HG02798 (cell line): ENCODE measurements around the gene C20orf141.
"Not testable (repeated sequence)": the region's sequence is repeated elsewhere in the genome, so short reads cannot be mapped to it uniquely, and the experiment has no call there.

Experiments used
- ATAC-seq: cut with Tn5 transposase; IDR thresholded peaks from one replicate; pipeline ENCODE4 v1.9.1; 2021; ENCODE audit warnings: mild to moderate bottlenecking; ENCODE audit not compliant: unreplicated experiment, poor library complexity

C20orf141 gene, protein sequence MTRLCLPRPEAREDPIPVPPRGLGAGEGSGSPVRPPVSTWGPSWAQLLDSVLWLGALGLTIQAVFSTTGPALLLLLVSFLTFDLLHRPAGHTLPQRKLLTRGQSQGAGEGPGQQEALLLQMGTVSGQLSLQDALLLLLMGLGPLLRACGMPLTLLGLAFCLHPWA

DNA sequence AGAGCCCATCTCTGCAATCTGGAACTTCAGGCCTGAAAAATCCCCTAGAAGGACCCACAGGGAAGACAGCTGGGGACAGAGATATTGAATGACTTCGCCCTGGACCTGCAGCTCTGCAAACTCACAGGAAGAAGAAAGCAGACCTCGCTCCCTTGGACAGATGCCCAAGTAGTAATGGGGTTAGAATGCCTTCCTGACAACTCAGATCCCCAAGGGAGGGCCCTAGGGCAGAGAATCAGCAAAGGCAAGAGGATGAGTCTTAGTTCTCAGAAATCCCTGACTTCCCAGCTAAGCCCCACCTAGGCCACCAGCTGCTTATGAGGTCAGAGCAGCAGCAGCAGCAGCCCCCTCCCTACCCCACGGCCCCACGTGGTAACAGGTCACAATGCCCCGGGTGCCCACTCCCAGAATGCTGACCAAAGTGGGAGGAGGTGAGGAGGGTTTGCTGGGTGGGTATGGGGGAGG lies at the start of gene C20orf141:
C20orf141 (plus strand) TSS at position 401 of the 465 bp plus-strand sequence. CDS start 198 bp downstream, outside the sequence.
- no peak for ATAC-seq

DNA sequence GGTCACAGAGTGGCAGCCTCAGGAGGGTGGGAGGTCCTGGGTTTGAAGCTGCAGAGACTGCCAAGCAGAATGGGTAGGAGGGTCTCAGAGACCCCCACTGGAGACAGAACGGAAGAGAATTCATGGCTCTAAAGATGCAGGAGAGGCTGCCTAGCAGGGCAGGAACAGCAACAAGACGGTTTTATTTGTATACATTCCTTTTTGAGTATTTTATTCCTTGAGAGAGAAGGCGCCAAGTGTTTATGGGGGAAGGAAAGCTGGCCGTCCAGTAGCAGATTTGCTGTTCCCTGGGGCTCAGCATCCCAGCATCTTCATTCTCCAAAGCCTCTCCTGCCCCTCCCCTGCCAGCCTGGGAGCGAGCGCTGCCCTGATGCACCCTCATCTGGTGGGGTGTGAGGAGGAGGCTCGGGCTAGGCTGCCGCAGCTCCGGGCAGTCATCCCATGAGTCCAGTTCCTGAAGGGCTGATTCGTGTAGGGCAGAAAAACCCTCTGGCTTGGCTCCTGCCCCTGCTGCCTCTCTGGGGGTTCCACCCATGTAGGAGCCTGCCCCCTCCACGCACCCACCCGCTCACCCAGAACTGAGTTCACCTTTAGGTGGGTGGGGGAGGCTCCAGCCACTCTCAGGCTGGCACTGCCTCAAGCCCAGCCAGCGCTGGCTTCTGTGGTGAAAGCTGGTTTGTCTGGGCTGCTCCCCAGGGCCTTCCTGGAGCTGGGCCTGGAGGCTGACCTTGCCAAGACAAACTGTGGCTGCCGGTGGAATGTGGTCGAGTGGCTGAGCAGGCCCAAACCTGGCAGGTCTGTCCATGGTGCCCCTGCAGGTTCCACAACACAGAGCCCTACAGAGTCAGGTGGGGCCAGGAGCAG lies 46.8 kb upstream of the C20orf141 start:
- ATAC-seq: no peak

DNA sequence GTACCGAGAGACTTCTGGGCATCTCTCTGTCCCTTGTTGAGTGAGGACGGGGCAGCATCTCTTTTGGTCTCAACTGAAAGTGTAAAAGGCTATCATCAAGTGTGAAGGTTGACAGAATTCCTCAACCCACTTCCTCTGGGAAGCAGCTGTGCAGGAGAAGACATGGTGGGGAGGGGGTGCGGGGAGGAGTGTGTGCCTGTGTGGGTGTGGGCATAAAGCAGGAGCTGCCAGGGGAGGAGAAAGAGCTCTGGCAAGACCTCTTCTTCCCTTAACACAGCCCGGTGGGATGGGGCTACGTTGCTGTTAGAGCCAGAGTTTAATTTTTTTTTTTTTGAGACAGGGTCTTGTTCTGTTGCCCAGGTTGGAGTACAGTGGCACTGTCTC lies 46.2 kb upstream of the C20orf141 start:
- no peak for ATAC-seq

DNA sequence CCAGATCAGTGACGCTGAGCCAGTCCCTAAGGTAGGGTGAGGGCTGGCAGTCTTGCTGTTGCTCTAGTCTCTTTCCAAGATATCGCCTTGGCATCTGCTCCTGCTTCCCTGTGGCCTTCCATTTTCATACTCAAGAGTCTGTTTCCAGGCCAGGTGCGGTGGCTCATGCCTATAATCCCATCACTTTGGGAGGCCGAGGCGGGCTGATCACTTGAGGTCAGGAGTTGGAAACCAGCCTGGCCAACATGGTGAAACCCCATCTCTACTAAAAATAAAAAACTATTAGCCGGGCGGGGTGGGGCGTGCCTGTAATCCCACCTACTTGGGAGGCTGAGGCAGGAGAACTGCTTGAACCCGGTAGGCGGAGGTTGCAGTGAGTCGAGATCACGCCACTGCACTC lies 44.7 kb upstream of the C20orf141 start:
- not testable (repeated sequence) for ATAC-seq

DNA sequence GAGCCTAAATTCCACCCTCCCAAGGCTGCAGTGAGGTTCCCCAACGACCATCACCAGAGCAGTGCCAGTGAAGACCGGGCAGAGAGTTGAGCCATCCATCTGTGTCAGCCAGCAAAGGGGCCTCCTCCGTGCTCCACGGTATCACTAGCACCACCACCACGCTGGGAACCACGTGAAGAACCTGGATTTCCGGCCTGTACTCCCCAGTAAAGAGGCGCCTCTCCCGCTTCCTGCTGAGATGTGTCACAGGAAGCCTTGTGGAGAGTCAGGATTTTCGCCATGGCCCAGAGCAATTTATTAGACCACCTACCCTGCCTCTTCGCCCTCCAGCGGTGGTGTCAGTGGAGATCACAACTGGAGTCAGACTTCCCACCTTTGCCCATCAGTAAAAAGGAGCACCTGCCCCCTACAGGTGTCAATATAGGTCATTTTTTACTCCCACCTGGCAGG lies 43.1 kb upstream of the C20orf141 start:
- no peak for ATAC-seq

DNA sequence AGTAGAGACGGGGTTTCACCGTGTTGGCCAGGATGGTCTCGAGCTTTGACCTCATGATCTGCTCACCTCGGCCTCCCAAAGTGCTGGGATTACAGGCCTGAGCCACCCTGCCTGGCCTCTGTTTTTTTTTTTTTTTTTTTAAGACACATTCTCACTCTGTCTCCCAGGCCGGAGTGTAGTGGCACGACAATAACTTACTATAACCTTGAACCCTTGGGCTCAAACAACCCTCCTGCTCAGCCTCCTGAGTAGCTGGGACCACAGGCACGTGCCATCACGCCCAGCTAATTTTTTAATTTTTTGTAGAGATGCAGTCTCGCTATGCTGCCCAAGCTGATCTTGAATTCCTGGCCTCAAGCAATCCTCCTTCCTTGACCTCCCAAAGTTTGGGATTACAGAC lies 41.0 kb upstream of the C20orf141 start:
- ATAC-seq: no peak

DNA sequence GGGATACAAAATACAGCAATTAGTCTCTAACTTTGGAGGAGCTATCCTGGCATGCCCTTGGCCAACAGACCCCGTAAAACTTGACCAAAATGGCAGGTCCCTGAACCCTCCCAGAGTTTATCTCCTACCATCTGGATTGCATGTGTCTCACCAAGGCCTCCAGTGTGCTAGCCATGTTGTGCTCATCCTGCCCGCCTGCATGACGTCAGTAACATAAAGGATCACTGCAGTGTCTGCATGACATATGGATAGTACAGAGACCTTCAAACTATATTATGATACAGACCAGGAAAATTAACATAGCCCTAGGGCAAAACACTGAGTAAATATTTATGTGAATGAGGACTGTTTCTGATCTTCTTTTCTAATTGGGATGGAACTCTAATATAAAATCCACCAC lies 39.6 kb upstream of the C20orf141 start:
- no peak for ATAC-seq

DNA sequence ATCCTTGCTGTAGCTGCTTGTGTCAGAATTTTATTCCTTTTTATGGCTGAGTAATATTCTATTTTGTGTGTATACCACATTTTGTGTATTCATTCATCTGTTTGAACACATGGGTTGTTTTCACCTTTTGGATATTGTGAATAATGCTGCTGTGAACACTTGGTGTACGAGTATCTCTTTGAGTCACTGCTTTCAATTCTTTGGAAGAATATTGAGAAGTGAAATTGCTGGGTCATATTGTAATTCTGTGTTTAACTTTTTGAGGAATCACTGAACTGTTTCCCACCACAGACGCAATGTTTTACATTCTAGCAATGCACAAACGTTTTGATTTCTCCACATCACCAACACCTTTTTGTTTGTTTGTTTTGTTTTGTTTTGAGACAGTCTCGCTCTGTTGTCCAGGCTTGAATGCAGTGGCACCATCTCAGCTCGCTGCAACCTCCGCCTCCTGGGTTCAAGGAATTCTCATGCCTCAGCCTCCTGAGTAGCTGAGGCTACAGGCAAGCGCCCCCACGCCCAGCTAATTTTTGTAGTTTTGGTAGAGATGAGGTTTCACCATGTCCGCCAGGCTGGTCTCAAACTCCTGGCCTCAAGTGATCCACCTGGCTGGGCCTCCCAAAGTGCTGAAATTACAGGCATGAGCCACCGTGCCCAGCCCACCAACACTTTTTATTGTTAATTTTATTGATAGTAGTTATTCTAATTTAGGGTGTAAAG lies 36.0 kb upstream of the C20orf141 start:
- no peak for ATAC-seq

DNA sequence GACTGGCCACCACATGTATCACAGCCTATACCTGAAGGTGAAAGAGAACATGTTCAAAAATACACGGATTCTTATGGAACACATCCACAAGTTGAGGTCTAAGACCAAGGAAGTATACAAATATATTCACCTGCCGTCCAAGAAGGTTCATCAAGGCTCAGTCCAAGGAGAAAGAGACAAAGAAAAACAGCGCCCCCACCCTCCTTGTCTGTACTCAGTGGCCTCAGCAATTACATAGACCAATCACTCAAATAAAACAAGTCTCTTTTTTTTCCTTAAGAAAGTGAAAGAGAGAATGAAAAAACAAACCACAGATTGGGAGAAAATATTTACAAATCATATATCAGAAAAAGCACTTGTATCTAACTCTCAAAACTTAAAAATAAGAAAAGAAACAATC lies 33.8 kb upstream of the C20orf141 start:
- ATAC-seq: no peak

DNA sequence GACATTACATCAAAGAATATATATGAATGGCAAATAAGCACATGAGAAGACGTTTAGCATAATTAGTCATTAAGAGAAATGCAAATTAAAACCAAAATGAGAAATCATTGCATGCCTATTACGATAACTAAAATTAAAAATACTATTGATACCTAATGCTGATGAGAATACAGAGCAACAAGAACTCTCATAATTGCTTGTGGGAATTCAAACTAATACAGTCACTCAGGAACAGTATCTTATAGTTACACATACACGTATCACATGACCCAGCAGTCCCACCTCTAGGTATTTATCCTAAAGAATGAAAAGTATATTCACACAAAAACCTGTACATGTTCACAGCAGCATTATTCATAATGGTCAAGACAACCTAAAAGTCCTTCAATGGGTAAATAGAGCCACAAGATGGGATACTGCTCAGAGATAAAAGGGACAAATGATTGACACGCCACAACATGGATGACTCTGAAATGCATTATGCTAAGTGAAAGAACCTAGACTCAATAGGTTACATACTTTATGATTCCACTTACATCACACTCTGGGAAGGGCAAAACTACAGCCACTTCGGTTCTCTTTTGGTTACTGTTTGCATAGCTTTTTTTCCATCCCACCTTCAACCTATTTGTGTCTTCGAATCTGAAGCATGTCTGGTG lies 30.8 kb upstream of the C20orf141 start:
- ATAC-seq: no peak

DNA sequence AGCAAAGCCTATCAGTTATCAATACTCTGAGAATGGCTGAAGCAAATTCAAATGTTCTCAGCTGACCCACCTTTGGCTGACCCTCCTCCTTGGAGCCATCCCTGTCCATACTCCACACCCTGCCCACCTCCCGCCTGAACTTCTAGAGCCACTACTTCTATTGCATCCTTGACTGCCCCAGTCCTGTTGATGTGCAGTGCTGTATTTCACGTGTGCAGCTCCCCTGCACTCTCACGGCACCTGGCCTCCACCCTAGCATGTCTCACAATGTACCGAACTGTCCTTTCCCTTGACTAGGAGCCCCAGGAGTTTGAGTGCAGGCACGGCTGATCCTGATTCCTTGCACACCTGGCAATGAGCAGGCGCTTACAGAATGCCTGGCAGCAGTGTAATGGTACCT lies 21.3 kb upstream of the C20orf141 start:
- no peak for ATAC-seq

DNA sequence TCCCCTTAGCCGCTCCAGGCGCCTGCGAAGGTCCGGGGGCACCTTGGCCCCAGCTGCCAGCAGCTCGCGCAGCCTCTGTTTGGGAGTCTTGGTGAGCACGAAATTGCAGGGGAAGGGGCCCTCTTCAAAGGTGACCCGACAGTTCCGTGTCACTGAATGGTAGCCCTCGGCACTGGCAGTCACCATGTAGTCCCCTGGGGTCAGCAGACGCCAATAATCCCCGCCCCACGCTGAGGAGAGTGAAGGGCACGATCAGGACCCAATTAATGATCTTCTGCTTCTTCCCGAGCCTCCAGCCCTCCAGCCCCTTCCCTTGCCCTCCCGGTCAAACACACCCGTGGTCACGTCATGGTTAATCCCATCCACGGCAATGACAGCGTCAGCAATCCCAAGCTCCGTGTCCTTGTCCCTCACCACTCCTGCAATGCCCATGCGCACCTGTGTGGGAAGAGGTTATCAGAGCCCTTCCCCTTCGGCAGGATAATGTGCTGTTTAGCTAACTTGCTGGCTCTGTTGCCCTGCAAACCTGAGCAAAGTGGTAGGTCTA lies 20.5 kb upstream of the C20orf141 start:
- no peak for ATAC-seq

DNA sequence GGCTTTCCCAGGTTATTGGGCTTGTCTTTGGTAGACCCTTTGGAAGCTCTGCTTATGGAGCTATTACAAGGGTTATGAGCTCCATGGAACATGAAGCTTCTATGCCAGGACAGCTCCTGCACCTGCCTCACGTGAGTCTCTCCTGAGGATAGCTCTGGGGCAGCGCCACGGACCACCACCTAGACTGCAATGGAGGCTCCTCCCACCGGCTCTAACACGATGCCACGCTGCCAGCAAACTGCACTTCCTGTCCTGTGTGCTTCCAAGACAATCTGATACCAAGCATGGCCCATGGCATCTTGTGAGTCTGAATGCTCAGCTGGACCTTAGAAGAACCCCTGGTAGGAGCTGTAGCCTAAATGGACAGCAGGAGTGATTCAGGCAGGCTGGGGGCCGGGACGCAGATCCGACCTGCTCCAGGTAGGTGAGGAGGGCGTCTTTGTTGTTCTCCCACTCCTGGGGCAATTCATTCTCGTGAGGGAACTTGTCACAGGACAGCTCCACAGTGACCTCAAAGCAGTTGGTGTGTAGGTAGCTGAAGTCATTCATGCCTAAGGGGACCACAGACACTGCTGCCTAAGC lies 19.8 kb upstream of the C20orf141 start:
- ATAC-seq: no peak

DNA sequence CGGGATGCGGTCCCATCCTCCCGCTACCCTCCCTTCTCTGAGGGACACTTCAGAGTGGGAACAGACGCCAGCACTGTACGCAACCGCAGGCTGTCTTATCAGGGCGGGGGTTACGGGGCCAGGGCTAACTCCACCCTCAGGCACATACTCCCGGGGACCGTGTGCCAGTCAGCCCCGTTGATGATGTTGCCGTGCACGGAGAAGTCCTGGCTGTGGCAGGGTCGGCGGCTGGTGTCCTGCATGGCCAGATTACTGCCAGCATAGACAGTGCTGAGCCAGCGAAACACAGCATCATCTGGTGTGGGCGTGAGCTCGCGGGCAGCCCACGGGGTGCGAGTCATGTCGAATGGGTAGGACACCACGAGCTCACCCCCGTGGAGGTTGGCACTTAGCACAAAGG lies 19.3 kb upstream of the C20orf141 start:
- ATAC-seq: no peak

DNA sequence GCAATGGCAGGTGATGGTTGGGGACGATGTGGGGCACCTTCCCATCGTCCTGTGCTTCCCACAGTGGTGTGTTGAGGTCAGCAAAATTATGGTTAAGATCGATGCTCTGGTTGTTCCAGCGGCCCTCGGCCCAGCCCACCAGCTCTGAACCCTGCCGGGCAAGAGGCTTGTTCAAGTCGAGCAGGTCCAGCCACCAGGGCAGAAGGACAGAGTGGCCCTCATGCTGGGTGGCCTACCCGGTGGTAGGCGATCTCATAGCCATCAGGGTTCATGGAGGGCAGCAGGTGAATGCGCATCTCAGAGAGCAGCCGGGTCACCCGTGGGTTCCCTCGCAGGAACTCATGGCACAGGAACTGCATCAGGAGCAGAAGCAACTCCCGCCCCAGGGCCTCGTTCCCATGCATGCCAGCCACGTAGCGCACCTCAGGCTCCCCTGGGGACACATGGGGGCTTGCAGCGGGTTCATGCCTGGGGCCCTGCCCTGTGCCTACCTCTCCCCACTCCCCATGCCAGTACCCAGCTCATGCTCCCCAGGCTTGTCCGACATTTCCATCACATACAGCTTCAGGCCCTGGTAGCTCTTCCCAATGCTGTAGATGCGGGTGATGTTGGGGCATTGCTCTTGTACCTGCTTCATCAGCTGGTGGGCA lies 18.7 kb upstream of the C20orf141 start:
- no peak for ATAC-seq

DNA sequence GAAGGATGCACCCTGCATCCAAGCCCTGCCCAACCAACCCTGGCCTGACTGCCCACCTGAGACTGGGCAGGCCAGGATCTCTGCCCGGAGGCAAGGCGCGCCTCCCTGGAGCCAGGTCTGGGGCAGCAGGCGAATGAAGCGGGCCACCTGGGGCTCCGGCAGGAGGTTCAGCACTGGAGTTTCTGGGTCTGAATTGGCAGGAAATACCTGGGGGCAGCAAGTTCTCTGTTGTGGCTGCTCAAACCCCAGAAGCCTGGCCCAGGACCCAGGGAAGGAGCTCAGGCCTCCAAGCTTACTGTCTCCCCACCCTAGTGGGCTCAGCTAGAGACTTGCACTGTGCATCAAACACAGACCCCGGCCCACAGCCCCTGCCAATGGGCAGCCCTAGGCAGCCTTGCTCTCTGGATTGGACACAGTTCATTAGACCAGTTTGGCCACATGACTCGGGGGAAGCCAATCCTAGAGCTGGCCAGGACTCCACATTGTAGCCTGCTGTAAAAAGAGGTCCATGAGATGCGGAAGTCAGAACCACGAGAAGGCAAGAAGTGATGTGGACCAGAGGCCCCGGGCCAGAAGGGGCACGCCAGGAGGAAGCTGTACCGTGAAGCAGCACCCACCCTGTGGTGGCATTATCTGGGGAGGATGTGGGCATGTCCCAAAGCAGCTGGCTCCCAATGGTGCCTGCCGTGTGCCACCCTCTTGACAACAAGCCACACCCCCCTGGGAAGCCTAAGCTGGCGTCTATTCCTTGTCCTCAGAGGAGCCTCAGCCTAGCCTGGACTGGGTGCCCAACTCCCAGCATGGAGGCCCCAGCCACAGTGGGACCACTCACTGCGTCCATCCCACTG lies 17.4 kb upstream of the C20orf141 start:
- ATAC-seq: no peak

DNA sequence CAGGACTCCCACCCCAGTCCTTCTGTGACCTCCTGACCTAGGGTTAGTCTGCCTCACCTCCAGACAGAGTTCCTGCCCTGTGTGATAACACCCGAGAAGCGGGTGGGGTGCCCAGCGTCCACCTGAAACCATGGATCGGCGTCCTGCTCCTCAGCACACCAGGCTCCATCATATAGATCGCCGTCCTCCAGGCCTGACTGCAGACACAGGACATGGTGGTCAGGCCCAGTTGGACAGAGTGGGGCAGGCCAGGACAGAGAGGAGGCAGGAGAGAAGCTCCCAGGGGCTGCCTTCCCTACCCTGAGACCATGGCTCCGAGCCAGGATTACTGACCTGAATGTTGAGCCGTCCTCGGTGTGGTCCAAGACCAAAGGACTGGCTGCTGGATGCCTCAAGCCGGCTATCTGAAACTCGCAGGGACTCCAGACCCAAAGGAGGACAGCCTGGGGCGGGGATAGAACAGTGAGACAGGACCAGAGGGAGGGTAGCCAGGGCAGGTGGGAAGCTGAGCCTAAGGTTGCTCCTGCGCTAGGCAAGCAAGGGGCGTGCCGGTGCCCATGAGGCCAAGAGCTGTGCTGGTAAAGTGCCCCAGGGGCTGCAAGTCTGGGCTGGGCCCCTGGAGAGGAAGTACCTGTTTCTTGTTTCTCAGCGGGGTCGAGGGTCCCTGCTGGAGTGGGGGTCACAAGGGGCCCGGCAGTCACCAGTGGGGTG lies 16.5 kb upstream of the C20orf141 start:
- ATAC-seq: no peak

DNA sequence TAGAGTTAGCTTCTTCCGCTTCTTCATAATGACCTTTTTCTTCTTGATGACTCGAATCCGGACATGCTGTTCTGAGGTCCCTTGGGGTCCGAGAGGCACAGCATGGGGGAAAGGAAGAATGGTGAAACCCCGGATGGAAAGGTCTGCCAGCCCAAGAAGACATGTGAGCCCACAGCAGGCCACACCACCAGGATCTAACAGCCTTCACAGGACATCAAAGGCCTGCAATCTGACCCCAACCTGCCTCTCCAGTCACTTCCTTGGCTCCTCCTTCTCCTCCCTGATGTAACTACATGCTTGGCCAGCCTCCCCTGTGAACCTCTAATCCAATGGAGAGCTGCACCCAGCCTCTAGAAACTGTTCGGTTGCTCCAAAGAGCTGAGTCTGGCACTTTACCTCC lies 16.0 kb upstream of the C20orf141 start:
- ATAC-seq: no peak
